ENCODE results near the gene TP63. TPM values are rescaled to one million over a fixed set of nuclear protein-coding genes. Genes with fewer than 3 reads are reported as not detected.

TP63 gene
- total RNA-seq, 1 experiment from 2014 or later = not detected

- Mint-ChIP-seq H3K36me3 (ENCODE audit: insufficient read depth in 1 of 3, low read depth in 3 of 3) (peaks cover 0 to 5% (median 1%) of the 10 kb centered on the region in 3 experiments; a peak in 4 of 7 replicates), H3K27ac (no peak overlapping the region), H3K27me3 (ENCODE audit: low read depth) (no peaks in the 10 kb centered on the region), H3K4me1 (no peaks in the 10 kb centered on the region), H3K4me3 (no peak overlapping the region), H3K9me3 (peaks cover 3 to 8% of the 10 kb centered on the region in 2 experiments)
- Histone ChIP-seq H3K79me1 (ENCODE audit: insufficient read depth, low read depth, low read length, poor library complexity, severe bottlenecking) (no peaks in the 10 kb centered on the region), H3K9me3 (ENCODE audit: control insufficient read depth, low read depth, low read length) (no peaks in the 10 kb centered on the region), H3K56ac (ENCODE audit: insufficient read length, low read depth, low read length) (no peak overlapping the region), H2AK5ac (ENCODE audit: insufficient read length, low read length) (no peak overlapping the region), H3K27me3 (ENCODE audit: insufficient read depth, low read length) (no peaks in the 10 kb centered on the region), H4K5ac (ENCODE audit: insufficient read length, low read depth, low read length) (no peak overlapping the region), H3K4ac (ENCODE audit: low read depth, low read length) (no peak overlapping the region), H3K4me1 (ENCODE audit: insufficient read depth, low read length) (no peaks in the 10 kb centered on the region), H4K91ac (ENCODE audit: insufficient read length, low read depth, low read length) (no peak overlapping the region), H4K20me1 (ENCODE audit: control insufficient read depth, insufficient read depth, insufficient read length) (no peaks in the 10 kb centered on the region), H3T11ph (ENCODE audit: low read length) (no peak overlapping the region), H3K4me2 (ENCODE audit: insufficient read depth, insufficient read length, low read length) (no peak overlapping the region), H2BK5ac (ENCODE audit: insufficient read length, low read length) (no peak overlapping the region), H2BK12ac (ENCODE audit: insufficient read length, low read depth, low read length) (no peak overlapping the region), H2BK15ac (ENCODE audit: low read depth, low read length) (no peak overlapping the region), H3K18ac (ENCODE audit: insufficient read length, low read depth, low read length) (no peak overlapping the region), H3K79me2 (ENCODE audit: insufficient read depth, low read length) (no peaks in the 10 kb centered on the region), H3K14ac (ENCODE audit: insufficient read depth, low read length) (no peak overlapping the region), H3K27ac (ENCODE audit: insufficient read length, low read depth, low read length) (no peak overlapping the region), H2BK120ac (ENCODE audit: low read depth, low read length, poor library complexity, severe bottlenecking) (no peak overlapping the region), H3K9ac (ENCODE audit: extremely low read depth, insufficient read length, low read length) (no peak overlapping the region), H2AFZ (ENCODE audit: low read length) (no peak overlapping the region), H4K8ac (replicated peaks; ENCODE audit: insufficient read length, low read depth, low read length) (no peak overlapping the region), H3K23ac (ENCODE audit: insufficient read length, low read depth, low read length) (no peak overlapping the region), H2BK20ac (ENCODE audit: low read depth, low read length, poor library complexity, severe bottlenecking) (no peak overlapping the region), H3K23me2 (ENCODE audit: insufficient read length, low read depth, low read length, poor library complexity, severe bottlenecking) (no peaks in the 10 kb centered on the region)
- no CpG with 5 or more reads among the region's 1 CpG for WGBS (ENCODE audit: extremely low coverage, insufficient read length, low lambda C conversion rate)
- no peak for DNase-seq
- TF ChIP-seq CTCF (conservative IDR thresholded peaks at IDR 0.05) = no peak
These were observed 18.1 kb upstream of the TP63 start for GRCh38 chr3:189613122-189613521.

All from H9 (cell line).